DMS 273 treated with DMSO at 0.1 percent for 48 hours (cell line): Measurements from ENCODE around the gene SIMC1.

ENCODE experiments used
- DNase-seq: peaks from one replicate; lab custom pipeline; 2025; lab: John Stamatoyannopoulos, UW

The SIMC1 gene

DNA sequence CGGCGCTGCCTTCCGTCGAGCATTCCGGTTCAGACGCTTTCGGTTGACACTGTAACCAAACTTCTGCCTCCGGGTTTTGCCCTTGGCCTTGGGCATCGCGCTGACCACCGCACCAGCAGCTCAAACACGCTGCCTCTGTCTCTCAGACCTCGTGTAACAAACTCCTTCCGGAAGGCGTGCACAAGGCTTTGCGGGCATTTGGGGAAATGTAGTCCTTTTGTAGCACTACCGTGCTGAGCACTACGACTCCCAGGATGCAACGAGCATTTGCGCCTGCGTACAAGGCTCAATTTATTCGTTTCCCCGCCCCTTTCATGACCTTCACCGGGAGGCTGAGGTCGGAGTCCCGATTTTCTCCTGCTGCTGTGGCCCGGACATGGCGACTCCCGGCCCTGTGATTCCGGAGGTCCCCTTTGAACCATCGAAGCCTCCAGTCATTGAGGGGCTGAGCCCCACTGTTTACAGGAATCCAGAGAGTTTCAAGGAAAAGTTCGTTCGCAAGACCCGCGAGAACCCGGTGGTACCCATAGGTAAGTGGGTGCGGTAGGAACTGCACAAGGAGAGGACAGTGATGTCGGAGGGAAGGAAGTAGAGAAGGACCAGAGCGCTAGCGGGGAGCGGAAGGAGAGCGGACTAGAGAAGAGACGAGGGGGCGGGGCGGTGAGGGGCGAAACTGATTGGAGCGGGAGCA, 150.4 kb downstream of the SIMC1 start, which contains the start of the genes HIGD2A and NOP16:
Gene HIGD2A, plus strand, starts transcription at position 308 of the 691 bp plus-strand sequence. Its CDS starts 69 bp downstream, at position 377.
Gene NOP16, minus strand, starts transcription at position 155 of the 691 bp plus-strand sequence. Its CDS starts 59 bp downstream, at position 96.
- peak; percentile 99 for DNase-seq

DNA sequence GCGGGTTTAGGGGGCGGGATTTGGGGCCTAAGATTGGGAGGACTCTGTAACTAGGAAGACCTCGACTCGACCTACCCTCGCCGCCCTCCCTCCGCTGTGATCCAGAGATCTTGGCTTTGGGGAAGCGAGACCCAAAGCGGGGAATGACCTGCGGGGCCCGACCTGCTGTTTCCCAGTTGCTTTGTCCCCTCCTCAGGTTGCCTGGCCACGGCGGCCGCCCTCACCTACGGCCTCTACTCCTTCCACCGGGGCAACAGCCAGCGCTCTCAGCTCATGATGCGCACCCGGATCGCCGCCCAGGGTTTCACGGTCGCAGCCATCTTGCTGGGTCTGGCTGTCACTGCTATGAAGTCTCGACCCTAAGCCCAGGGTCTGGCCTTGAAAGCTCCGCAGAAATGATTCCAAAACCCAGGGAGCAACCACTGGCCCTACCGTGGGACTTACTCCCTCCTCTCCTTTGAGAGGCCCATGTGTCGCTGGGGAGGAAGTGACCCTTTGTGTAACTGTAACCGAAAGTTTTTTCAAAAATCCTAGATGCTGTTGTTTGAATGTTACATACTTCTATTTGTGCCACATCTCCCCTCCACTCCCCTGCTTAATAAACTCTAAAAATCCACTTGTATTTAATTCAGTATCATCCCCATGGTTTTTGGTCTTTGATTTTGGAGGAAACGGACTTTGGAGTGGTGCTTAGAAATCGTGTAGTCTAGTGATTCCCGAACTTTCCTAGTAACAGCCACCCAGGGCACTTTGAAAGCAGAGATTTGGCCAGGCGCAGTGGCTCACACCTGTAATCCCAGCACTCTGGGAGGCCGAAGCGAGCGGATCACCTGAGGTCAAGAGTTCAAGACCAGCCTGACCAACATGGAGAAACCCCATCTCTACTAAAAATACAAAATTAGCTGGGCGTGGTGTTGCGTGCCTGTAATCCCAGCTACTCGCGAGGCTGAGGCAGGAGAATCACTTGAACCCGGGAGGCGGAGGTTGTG, 151.2 kb downstream of the SIMC1 start:
- no peak for DNase-seq

DNA sequence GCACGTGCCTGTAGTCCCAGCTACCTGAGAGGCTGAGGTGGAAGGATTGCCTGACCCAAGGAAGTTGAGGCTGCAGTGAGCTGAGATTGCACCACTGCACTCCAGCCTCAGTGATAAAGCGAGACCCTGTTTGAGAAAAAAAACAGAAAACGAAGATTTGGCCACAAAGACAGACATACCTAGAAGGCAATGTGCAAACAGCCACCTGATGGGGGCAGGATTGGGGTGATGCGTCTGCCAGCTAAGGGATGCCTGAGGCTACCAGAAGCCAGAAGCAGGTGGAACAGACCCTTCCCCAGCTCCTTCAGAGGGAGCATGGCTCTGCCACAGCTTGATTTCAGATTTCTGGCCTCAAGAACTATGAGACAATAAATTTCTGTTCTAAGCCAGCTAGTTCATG, 153.3 kb downstream of the SIMC1 start:
- DNase-seq: no peak

DNA sequence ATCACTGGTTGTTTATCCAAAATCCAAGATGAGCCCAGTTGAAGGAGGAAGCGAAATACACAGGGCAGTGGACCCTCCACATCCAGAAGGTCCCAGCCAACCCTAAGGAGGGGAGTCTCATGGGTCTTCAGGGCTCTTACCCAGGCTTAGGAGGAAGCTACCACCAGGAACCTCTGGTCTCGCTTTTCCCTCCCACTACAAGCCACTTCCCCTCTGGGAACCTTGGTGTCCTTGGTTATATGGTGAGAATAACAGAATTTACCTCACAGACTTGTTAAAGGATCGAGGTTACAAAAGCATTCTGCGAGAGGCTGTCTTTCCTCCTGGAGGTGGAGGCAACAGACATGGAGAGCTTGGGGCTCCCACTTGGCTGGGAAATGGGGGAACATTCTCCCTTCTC, 153.8 kb downstream of the SIMC1 start:
- DNase-seq: no peak

DNA sequence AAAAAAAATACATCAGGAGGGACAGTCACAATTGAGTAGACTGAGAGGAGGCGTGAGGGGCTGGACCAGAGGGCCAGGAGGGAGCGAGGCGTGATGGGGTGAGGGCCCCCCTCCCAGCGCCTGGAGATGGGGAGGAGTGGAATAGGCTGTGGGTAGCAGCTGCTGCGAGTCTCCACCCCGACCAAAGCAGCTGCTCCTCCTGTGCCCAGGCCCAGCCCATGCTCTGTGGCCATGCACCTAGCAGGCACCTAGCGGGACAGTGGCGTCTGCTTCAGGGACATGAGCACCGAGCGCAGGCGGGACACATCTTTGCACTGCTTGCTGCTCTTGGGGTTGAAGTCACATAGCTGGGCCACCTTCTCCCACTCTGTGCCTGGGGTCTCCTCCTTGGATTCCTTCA, 154.3 kb downstream of the SIMC1 start:
- DNase-seq: no peak

GRCh38 chr5:176394096-176394495, 155.9 kb downstream of the SIMC1 start:
- no peak for DNase-seq

GRCh38 chr5:176394881-176395675, 156.9 kb downstream of the SIMC1 start:
- DNase-seq: no peak
